Thyroid gland (tissue), 4 donors: ENCODE results near the gene TMEM132C.

Source experiments
- CTCF ChIP-seq, 6 experiments: fragments of 200-600 bp in 3 of 6; fragments of 450-650 bp in 3 of 6; sonication (generic) in 3 of 6; IDR thresholded peaks; one replicate each; pipeline ENCODE4 v1.5.1; 2016 to 2019; ENCODE audit warnings: antibody characterized with exemption in 6 of 6, mild to moderate bottlenecking in 2 of 6, inconsistent platforms in 1 of 6, moderate library complexity in 1 of 6
- POLR2A ChIP-seq, 2 donors: fragments of 450-650 bp; IDR thresholded peaks; one replicate each; pipeline ENCODE4 v1.6.1; 2017; ENCODE audit warnings: antibody characterized with exemption in 2 of 2, mild to moderate bottlenecking in 2 of 2, moderate library complexity in 1 of 2

- TF ChIP-seq POLR2A (IDR thresholded peaks at IDR 0.05) (no peak), CTCF (IDR thresholded peaks at IDR 0.05) (no peak)
Observed at GRCh38 chr12:128444598-128444997, 177.6 kb downstream of the TMEM132C start.
